GM08714 (cell line): ENCODE data around the gene UNKL.
A peak's percentile ranks its signal among the peaks of the same experiment; 100 is the strongest.

Experiments used
- H3K4me3 ChIP-seq: fragments of 200-500 bp; sonication (Bioruptor generic); 2 replicates; pipeline ENCODE4 v1.5.1; 2014; ENCODE audit warnings: mild to moderate bottlenecking, low read length, inconsistent platforms
- ZNF274 ChIP-seq: IDR thresholded peaks from 2 replicates; pipeline ENCODE4 v1.6.1; 2012; ENCODE audit warnings: mild to moderate bottlenecking, low read depth, low read length

Gene UNKL

DNA sequence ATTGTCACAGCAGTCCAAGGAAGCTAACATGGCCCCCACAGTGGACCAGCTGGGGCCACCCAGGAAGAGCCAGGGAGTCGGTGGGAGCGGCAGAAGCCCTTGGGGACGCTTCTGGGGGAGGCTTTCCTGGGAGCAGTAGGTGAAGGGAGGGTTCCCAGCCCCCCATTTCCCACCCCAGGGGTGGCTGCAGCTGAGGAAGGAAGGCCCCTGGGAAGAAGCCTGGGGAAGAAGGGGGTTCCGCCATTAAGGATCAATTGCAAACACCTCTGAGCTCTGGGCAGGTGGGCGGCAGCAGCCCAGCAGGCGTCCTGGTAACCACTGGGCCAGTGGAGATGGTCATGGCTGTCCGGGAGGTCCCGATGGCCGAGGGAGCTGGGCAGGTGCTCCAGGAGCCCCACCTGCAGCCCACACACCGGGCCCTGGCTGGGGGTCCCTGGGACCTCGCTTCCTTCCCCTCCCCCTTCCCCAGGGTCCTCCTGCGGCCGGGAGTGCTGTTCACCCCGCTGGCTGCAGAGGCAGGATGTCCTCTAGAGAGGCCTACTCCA, 15.8 kb upstream of the UNKL start:
- H3K4me3 ChIP-seq: no peak overlapping the region
- TF ChIP-seq ZNF274: no peak

DNA sequence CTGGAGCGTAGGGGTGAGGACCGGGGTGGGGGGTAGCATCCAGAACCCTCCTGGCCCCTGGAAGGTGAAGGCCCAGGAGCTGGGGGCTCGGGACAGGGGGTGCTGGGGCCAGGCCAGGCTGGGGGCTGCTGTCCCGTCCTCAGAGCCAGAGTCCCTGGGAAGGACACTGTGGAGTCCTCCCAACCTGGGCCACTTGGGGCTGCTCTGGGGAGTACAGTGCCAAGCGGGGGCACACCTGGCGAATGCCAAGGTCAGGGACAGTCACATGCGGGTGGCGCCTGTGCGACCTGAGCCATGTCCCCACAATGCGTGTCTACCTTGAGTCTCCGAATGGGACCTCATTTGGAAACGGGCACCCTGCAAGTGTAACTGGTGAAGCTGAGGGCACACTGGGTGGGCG, 15.1 kb upstream of the UNKL start:
- TF ChIP-seq ZNF274: no peak
- H3K4me3 ChIP-seq: no peak overlapping the region

DNA sequence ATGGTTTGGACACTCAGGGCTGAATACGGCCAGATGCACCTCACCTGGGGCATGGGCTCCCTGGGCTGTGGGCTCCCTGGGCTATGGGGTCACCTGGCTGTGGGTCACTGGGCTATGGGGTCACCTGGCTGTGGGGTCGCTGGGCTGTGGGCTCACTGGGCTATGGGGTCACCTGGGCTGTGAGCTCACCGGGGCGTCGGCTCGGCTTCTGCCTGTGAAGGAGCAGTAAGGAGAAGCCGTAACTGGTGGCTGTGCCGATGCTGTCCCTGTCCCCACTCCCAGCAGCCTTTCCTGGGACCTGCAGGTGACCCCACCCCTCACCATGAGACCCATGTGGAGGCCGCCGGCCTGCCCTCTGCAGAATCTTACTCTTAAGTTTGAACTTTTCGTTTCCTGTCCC, 14.5 kb upstream of the UNKL start:
- H3K4me3 ChIP-seq: no peak overlapping the region
- TF ChIP-seq ZNF274: no peak

DNA sequence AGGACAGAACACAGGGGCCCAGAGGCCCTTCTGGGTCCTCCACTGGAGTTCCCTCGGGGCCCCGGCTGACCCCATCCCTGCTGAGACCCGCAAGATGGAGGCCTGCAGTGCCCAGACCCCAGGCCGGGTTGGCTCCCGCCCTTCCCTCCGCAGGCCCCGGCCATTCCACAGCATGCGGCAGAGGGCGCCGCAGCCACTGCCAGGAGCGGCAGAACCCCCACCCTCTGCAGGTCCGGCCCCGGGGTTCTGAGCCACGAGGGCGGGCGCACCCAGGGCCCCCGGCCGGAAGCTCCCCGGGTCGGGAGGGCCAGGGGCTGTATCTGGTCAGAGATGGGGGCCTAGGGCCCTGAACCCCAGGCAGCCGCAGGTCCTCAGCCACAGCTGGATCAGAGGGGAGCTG, 14.0 kb upstream of the UNKL start:
- TF ChIP-seq ZNF274: no peak
- H3K4me3 ChIP-seq: no peak overlapping the region

DNA sequence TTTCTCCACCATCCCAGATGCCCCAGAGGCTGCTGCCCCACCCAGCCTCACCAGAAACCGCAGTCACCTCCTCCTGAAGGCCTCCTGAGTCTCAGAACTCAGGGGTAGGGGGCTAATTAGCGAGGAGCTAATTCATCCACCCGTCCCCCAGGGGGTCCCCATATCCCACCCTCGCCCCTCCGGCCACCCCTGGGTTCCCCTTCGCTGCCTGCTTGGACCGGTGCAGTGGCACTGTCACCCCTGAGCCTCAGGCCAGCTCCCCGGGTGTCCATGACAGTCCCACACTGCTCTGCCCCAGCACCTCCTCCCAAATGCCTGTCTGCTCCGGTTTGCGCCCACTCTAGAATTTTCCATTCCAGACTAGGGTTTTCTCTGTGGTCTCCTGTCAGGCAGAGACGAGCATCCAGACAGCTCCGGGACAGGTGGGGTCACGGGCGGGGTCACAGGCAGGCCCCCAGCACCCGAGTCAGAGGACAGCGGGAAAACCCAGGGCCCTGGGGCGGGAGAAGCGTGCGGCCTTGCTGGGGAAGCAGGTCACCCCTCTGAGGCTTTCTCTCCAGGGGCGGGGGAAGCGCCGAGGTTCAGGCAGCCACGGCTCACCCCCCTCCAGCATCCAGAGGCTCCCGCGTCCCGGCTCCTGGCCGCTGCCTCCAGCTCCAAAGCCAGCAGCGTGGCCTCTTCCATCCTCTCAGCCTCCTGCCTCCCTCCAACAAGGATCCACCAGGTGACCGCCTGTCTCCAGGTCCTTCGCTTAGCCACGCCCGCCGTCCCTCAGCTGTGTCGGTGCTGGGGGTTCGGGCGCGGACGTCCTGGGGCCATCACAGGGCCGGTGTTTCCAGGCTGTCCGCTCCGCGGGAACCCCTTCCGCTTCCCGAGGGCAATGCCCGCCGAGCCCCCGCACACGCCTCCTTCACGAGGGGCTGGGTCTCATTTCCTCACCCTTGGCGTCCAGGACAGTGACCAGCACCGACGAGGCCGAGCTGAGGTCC, 13.3 kb upstream of the UNKL start:
- no peak overlapping the region for H3K4me3 ChIP-seq
- TF ChIP-seq ZNF274: no peak

DNA sequence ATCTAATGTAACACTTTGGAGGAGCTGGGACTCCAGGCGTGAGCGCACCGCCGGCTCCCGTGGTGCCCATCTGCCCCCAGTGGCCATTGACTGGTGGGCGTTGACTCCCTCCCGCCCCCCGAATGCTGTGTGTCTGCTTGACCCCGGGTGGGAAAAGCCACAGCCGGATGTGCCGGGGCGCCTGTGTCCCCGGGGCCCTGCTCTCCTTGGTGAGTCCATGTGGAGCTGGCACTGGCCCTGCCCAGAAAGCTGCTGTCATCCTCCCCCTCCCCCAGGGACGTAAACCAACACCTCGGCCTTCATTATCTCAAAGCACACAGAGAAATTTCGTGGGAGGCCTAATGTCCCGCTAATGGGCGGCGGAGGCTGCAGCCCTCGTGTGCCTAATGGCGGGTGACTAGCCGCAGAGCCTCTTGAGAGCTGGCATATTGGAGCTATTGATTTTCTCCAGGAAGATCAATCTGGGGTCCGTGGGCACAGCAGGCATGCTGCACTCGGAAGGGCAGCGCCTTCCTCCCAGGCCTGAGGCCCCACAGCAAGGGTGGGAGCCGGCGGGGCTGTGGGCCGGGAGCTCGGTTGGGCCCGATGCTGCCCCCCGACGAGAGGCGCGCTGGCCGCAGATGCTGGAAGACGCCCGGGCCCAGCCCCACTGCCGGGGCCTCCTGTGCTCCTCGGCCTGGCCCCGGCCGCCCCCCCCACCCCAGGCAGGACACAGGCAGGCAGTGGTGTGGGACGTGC, 12.4 kb upstream of the UNKL start:
- no peak overlapping the region for H3K4me3 ChIP-seq
- no peak for TF ChIP-seq ZNF274

DNA sequence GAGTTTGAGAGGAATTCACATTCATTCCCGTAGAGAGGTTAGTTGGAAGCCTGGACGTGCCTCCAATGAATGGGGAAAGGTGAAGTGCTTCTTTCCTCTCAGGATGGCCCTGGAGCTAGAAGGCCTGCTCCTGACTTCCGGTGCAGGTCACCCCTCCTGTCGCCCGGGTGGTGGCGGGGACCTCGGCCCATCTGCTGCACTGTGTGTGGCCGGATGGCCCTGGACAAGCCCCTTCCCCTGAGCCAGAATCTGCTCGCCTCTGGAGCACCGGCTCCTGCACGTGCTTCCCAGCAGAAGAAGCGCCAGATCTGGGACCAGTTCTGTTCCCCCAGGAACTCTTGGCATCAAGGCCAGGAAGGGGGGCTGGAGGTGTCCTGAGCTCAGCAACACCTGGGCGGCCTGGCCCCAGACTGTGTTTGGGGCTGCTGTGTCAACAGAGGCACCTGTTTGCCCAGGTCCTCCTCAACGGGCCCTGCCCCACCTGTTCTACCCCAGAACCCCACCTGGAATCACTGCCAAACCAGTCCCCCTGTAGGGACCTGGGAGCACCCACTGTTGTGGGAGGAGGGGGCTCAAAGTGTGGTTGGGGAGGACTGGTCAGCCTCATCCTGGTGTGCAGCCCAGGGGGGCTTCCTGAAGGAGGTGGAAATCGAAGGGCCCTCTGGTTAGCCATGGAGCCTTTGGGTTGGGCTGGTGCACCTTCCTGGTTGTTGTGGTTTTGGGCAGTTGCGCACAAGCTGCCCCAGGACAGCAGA, 11.3 kb upstream of the UNKL start:
- no peak overlapping the region for H3K4me3 ChIP-seq
- TF ChIP-seq ZNF274: no peak

DNA sequence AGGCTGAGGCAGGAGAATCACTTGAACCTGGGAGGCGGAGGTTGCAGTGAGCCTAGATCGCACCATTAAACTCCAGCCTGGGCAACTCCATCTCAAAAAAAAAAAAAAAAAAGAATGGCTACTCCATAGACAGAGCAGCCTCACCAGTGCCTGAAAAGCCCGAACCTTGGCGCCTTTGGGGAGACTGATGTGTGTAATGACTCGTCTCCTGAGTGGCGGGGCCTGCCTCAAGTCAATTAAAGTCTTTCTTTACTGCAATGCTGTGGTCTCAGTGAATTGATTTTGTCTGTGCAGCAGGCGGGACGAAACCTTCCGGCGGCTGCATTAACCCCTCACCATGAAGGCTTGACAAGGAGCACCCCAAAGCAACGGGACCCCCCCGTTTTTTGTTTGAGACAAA, 9.5 kb upstream of the UNKL start:
- H3K4me3 ChIP-seq: no peak overlapping the region
- TF ChIP-seq ZNF274: no peak

DNA sequence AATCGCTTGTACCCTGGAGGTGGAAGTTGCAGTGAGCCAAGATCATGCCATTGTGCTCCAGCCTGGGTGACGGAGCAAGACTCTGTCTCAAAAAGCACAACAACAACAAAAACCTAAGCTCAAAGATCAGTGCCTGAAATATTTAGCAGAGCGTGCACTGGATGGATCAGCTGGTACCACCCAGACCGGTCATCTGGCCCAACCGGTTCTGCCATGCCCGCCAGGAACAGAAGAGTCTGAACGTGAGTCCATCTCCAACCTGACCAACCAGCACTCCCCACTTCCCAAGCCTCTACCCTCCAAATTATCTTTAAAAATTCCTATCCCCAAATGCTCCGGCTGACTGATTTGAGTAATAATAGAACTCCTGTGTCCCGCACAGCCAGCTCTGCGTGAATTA, 7.6 kb upstream of the UNKL start:
- TF ChIP-seq ZNF274: no peak
- no peak overlapping the region for H3K4me3 ChIP-seq

DNA sequence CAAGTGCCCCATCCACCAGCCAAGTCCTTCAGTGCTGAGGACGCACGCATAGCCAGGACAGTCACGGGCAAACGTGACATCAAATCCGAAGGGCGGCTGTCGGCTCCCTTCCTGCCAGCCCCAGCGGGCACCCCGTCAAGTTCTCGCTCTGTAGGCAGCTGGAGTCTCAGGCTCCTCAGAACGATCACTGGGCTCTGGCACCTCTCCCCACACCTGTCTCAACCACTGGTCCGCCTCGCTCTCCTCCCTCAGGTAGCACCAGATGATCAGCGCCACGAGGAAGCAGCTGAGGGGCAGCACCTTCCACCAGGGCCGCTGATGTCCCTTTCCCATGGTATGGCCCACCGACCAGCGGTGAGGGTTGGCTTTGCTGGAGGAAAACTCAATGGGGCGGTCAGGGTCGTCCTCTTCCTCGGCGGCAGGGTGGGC, 5.6 kb upstream of the UNKL start:
- TF ChIP-seq ZNF274: no peak
- peak overlapping the region; percentile 93 for H3K4me3 ChIP-seq

DNA sequence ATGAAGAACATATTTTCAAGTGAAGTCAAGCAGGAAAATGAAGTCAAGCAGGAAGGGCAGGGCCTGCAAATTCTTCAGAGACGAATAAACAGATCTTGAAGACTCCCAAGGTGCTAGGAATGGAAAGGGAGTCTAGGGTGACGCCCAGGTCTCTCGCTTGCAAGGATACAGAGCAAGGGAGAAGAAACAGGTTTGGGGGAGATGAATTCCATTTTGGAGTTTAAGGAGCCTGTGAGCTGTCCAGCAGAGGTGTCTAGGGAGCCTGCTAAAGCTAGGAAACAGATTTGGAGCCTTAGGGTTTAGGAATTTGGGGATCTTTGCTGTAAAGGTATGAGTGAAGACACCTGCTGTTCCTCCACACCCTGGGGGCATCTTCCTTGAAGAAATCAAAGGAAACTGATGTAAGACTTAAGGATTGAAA, 2.0 kb upstream of the UNKL start:
- H3K4me3 ChIP-seq: no peak overlapping the region
- no peak for TF ChIP-seq ZNF274

DNA sequence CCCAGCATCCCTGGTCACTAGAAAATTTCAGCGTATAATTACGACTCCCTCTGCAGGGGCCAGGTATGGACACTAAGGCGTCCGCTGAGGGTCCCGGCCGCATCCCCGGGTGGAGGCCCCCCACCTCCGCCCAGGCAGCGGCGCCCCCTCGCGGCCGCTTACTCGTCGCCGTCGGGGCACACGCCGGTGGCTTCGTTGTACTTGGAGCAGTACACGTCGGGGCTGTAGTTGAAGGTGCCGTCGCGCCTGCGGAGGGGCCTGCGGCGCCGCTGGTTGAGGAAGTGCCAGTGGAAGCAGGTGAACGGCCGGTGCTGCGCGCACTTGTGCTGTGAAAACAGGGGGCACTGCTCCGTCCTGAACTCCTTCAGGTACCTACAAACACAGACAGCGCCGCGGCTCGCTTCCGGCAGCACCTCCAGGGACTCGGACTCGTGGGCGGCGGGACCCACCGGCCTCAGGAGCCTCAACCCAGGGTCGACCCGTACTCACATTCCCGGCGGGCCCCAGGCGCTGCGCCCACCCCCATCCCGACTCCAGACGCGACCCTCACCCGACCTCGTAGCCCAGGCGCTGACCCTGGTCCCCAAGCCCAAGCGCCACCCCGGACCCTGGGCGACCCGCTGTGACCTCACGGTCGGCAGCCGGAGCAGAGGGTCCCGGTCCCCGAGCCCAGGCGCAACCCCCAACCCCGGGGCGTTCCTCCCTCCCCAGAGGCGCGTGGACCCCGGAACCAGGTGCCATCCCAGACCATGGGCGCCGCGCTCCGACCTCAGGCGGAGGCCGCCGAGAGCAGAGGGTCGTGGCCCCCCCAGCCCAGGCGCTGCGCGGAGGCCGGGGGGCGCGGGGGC, 596 bp downstream of the UNKL start:
- peak overlapping the region; percentile 90 for H3K4me3 ChIP-seq
- no peak for TF ChIP-seq ZNF274

DNA sequence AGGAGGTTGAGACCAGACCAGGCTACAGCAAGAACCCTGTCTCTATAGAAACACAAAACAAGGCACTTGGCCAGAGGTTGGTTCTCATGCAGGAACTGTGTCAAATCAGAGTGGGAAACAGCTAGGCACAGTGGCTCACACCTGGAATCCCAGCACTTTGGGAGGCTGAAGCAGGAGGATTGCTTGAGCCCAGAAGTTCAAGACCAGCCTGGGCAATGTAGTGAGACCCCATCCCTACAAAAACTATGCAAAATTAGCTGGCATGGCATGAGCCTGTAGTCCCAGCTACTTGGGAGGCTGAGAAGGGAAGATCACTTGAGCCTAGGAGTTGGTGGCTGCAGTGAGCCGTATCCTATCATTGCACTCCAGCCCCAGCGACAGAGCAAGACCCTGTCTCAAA, 1.7 kb downstream of the UNKL start:
- no peak for TF ChIP-seq ZNF274
- H3K4me3 ChIP-seq: no peak overlapping the region
